GM19239 (cell line): ENCODE results near the gene PRKAG1.
A peak's percentile ranks its signal among the peaks of the same experiment; 100 is the strongest.

ENCODE experiments used
- DNase-seq: peaks from one replicate; pipeline ENCODE4 v3.0.0; 2011; ENCODE audit warnings: low spot score; ENCODE audit not compliant: insufficient read length
- FAIRE-seq: peaks from 2 replicates; lab custom pipeline; 2011; peaks lifted over from hg19 to GRCh38; lab: Jason Lieb, UNC

PRKAG1 gene

DNA sequence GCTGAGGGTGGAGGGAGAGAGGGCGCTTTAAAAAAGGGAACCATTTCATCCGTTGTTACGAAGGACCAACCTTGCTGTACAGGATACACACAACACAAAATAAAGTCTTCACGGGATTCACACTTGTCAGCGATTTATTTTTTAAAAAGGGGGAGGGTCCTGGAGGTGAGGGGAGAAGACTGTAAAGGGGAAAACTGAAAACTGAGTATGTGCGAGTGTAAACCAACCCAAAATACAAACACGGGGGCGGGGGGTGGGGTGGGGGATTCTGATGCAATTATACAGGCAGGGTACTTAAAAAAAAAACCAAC is 499 bp upstream of the PRKAG1 start:
- no peak for FAIRE-seq
- DNase-seq = no peak

DNA sequence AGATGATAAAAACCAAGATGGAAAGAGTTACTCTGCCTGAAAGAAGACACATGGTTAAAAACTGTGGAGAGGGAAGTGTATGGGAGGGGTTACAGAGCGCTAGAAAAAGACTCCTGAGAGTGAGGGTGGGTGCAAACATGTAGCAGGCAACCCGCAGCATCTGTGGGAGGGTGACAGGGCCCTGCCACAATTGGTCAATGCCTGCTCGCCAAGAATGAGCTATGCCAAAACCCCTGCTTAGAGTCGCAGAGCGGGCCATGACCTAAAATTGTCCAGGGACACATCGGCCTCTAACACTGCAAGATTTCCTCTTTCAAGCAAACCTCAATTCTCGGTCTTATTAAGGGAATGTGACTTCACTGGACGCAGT is 700 bp downstream of the PRKAG1 start:
- FAIRE-seq = peak; percentile 68
- no peak for DNase-seq

DNA sequence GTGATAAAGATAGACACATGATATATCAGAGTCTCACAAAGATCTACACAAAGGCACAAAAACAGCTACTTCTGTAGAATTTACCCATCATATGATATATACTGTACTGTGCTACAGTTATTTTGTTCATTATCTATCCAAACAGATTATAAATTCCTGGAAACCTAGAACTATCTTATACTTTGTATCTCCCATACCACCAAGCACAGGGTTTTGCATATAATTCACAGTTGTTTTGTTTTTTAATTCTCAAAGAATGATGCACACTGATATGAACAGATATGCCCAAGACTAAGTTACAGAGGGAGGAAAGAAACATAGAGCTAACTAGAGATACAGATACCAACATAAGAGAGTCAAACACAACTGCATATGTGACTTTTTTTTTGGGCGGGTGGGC is 3.4 kb downstream of the PRKAG1 start:
- FAIRE-seq = no peak
- no peak for DNase-seq

DNA sequence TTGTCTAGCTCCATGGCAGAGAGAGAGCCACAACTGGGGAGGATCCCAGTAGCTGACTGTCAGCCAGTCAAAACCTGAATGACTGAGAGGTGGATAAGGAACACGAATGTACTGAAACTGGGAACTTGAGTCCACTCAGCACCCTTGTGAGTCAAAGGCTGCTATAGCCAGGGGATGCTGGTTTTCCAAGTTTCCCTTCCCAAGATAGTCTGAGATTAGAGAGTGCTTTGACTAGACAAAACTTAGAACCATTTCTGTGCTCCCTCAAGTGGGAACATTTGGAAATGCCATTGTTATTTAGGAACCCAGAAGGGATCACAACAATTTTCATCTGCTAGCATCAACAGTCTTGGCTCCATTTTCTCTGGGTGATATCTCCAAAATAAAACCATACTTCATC is 4.0 kb downstream of the PRKAG1 start:
- no peak for DNase-seq
- FAIRE-seq = no peak

DNA sequence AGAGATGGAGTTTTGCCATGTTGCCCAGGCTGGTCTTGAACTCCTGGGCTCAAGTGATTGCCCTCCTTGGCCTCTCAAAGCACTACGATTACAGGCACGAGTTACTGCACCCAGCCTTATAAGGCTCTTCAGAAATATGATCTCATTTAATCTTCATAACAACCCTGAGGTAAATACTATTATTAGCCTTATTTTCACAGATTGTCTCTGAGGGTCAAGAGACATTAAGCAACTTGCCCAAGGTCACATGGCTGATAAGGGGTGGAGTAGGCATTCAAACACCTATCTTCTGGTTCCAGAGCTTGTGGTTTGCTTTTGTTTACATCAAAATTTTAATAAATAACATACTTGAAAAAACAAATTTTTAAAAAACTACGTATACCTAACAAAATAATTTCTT is 5.1 kb downstream of the PRKAG1 start:
- no peak for DNase-seq
- no peak for FAIRE-seq

DNA sequence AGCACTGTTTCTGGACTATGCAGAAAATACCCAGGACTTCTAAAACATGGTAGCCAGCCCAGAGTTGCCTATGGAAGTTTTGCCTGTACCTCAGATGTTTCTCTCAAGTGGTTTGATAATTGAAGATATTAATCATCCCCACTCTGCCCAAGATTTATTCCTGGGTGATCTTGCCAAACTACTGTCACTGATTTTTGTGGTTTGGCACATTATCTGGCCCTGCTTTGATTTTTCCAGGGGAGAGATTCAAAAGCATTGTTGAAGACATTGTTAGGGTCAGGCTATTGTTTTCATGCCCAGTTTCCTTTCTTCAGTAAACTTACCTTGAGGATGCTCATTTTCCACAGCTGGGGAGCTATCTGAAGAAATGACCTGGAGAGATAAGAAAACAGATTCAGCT is 5.8 kb downstream of the PRKAG1 start:
- no peak for FAIRE-seq
- DNase-seq = no peak

DNA sequence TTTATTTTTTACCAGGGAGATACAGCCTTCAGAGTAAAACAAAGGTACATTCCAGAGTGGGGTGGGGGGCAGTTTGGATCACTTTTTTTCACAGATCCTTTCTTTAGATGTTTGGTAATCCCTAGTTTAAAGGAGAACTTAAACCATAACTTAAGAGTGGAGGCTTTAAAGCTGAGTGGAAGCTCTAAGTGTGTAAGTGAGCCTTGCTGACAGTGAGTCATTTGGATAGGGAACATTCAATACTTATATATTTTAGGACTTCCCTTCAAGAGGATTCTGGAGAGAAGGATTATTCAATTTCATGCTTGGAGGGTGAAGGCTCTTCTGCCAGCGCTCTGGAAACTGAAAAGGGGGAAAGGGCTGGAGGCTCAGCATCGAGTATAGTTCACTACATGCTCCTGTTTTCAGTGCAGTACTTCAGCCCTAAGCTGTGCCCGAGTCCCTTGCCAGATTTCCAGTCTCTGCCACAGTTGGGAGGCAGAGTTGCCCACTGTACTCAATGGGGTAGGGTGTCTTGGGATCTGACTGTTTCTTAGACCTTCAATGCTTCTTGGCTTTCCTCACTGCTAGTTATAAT is 8.4 kb downstream of the PRKAG1 start:
- DNase-seq (no peak), FAIRE-seq (no peak)

DNA sequence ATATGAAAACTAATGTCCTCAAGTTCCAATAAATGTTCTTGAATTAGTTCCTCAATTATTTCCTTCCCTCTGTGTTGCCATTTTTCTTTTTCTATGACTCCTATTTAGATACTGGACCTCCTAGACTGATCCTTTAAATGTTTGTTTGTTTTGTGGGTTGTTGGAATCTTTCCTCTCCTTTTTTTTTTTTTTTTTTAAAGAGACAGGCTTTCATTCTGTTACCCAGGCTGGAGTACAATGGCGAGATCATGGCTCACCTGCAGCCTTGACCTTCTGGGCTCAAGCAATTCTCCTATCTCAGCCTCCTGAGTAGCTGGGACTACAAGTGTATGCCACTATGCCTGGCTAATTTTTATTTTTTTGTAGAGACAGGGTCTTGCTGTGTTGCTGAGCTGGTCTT is 9.6 kb downstream of the PRKAG1 start:
- no peak for DNase-seq
- FAIRE-seq = no peak

DNA sequence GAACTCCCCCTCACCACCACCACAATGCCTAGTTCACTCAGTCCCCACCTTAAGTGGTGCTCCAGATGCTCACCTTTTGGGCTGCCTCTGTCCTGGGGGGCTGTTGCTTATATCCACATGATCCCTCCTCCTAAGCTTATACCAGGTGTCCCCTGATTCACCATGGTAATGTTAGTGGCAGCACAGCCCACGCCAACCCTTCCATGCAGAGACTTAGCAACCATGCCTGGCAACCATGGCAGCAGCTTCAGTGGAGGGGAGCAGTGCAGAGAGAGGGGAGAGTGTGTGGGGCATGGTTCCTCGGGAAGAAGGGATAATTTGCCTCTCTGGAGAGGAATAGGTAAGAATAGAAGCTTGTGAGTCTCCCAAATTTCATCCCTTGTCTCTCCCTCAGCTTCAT is 18.2 kb downstream of the PRKAG1 start:
- DNase-seq (no peak), FAIRE-seq (no peak)

DNA sequence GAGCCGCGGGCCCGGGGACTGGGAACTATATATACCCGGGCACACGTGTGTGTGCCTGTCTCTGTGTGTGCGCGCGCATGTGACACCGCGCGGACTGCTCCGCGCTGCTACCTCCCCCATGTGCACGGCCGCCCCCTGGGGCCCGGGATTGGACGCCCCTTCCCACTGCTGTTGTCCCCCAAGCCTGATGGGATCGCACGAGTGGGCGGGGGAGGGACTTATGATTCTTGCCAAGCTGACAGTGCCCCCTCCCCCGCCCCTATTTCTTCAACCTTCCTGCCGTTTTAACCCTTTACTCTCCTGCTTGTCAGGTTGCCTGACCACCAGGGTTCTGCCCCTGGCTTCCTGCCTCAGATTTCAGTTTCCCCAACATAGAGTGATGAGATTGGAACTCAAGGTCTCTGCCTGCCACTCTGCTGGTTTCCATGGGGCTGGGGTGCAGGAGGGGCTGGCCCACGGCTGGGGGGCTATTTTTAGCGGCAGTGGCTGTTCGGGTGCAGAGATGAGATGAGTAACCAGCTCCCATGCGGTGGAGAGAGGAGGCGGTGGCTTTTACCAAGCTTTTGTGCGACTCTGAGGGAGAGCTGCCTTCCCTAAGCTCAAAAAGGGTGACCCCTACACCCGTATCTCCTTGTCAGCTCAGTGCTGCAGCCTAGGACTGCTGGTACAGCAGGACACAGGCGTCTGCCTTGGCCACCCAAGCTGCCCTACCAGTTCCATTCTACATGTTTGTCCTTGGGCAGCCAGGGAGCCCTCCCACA is 19.0 kb downstream of the PRKAG1 start, which contains the start of gene DDN:
TSS of gene DDN (minus strand) at position 5 of the 761 bp plus-strand sequence. CDS start 88 bp downstream, outside the sequence.
- FAIRE-seq (peak; percentile 4), DNase-seq (no peak)

DNA sequence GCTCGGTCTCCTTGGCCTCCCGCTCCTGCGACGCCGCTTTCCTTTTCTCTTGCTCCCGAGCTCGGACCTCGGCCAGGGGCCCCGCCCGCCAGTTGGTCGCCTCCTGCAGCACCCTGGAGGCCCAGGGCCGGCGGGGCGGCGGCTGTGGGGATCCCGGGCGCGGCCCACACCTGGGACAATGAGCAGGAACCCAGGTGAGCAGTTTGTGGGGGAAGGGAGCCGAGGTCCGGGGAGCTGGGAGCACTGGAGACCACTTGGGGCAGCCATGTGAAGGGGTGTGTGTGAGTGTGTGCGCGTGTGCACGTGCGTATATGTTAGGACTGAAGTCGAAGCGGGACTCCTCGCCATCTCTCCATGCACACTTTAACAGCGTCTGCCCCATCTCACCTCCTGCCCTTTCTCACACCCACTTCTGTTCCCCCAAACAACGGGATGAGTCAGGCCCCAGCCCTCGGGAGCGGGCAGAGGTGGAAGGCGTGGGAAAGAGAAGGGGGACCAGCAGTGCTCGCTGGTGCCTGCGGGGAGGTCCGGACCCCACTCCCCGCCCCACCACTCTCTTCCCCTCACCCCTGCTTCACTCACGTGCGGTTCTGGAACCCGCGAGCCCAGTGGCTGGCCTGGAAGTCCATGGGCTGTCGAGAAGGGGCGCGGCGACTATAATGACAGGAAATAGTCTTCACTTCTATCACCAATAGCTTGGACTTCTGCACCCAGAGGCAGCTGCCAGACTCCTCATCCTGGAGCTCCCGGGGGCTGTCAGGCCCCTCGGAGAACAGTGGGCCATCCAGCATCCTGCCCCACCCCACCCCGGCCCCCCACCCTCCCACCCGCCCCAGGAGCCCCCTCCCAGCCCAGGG is 19.9 kb downstream of the PRKAG1 start:
- no peak for FAIRE-seq
- DNase-seq = no peak

DNA sequence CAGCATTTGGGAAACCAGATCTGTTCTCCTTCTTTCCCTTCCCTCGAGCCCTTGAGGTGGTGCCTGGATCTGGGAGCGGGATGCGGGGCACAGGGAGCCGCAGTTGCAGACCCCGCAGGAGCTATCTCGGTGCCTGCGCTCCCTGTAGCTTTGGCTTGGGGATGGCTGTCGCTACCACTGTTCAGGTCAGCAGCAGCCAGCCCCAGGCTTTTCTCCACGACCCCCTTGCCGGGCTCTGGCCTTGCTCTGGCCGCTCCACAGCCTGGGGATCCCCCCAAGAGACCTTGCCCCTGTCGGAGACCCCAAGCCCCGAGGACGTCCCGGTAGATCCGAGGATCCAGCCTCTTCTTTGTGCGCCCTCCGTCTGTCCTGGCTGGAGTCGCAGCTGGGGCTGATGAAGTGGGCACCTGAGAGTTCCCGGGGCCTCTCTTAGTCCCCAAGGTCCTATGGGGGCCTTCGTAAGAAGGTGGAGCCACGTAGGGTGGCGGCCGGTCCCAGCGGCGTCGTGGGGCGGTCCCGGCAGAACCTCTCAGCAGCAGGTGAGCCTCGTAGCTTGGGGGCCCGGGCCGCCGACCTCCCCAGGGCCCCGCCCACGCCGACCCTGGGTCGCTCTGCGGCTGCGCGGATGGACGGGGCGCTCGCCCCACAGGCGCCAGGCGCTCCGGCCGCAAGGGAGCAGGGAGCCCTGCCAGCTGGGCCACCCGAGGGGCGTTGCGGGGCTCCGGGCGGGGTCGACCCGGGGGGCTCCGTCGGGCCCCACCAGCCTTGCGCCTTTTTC is 20.7 kb downstream of the PRKAG1 start:
- FAIRE-seq (no peak), DNase-seq (no peak)

DNA sequence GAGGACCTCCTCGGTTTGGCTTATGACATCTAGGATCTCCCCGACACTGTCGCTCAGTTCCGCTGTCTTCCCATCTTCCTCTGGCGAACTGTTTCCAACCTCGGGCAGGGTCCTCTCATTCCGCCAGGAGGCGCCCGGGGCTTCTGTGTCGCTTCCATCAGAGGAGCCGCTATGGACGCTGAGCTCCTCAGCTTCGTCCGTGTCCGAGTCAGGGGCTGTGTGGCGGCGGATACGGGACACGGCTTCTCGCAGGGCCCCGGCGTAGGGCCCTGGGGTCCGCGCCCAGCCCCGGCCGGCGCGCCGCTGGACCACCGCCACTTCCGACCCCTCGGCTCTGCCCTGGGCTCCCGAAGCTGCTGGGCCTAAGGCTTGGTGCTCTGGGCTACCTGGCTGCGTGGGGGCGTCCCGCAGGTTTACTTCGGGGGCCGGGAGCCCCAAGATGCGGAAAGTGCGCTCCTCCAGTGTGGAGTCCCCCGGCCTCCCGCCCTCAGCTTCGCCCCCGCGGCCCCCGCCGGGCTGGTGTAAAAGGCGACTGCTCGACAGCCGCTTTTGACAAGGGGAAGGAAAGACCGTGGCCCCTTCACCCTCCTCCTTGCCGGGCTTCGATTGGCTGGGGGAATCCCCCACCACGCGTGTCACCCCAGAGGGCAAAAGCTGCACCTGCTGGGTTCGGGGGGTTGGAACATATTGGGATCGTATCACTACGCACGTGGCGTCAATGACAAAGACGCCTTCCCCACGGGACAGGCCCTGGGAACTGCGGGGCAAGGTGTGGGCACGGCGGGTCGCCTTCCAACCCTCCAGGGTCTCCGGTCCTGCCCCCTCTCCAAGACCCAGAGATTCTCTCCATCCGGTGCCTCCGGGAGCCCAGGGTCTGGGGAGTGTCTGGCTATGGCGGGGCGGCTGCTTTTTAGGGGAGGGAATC is 21.5 kb downstream of the PRKAG1 start:
- FAIRE-seq = no peak
- DNase-seq = no peak

DNA sequence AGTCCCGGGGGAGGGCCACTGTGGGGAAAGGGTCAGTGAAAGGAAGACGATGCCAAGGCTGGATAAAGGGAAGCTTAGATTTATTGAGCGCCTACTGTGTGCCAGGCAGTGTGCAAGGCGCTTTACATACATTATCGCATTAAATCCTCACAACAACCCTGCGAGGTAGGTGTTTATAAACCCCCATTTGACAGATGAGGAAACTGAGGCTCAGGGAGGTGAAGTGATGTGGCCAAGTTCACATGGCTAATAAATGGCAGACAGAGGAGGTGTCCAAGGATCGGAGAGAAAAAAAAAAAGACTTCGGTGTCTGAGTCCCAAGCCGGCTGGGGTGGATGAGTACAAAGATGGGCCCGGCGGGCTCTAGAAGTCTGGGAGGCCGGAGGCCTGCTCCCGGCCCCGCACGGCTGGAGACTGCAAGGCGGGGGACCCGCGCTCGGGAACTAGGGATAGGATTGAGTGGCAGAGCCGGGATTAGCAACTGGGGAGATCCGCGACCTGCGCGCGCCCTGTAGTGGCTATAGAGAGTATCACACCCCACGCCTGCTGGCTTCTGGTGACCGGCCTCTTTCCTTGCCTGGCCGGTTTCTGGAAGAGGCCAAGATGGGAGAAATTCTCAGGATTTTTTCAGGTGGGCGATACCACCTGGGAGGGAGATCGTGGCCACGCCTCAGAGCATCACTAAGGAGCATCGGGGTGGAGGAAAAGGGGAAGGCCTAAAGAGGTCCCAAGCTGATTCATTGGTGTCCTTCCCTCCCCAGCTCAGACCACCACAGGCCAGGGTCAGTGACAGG is 23.3 kb downstream of the PRKAG1 start:
- DNase-seq (no peak), FAIRE-seq (peak; percentile 84)

DNA sequence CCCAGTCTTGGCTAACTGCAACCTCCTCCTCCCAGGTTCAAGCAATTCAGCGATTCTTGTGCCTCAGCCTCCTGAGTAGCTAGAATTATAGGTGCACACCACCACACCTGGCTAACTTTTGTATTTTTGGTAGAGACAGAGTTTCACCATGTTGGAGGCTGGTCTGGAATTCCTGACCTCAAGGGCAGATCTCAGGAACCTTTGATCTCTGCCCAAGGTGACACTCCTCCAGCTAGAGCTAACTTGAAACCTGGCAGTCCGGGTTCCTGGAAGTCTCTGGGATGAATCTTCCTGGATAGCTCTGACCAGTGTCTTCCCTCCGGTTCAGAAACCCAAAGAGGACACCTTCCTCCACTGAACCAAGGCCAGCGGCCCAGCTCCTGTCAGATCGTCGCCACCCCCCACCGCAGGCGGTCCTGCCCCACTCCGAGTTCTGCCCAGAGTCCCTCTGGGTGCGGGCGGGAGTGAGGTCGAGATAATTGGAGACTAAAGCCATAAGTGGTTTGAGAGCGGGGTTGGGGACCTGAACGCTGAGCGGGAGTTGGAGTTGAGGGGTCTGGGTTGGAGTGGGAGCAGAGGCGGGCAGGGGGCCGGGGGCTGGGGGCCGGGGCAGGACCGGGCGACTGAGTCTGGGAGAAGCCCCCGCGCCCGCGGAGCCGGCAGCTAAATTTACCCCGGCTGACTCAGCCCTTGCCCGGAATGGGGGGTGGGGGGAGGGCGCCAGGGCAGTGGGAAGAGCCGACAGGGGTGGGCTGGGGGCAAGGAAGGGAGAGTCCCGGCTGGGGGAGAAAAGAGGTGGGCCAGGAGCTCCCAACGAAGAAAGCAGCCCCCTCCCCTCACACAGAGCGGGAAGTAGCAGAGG is 24.1 kb downstream of the PRKAG1 start:
- DNase-seq (no peak), FAIRE-seq (no peak)

DNA sequence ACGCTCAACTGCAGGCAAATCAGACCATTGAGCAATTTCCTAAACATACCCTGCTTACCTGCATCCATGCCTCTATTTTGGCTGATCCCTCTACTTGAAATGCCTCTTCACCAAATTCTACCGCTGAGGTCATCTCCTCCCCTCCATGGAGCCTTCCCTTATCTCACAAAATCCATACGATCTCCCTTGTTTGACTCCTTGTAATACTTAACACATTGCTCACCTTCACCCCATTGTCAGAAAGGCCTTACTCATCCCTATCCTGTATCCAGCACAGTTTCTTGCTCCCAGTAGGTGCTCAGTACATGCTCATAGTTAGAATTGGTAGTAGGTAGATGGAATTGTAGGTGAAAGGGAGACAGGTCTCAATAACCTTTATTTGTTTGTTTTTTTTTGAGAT is 24.8 kb downstream of the PRKAG1 start:
- FAIRE-seq (no peak), DNase-seq (no peak)

DNA sequence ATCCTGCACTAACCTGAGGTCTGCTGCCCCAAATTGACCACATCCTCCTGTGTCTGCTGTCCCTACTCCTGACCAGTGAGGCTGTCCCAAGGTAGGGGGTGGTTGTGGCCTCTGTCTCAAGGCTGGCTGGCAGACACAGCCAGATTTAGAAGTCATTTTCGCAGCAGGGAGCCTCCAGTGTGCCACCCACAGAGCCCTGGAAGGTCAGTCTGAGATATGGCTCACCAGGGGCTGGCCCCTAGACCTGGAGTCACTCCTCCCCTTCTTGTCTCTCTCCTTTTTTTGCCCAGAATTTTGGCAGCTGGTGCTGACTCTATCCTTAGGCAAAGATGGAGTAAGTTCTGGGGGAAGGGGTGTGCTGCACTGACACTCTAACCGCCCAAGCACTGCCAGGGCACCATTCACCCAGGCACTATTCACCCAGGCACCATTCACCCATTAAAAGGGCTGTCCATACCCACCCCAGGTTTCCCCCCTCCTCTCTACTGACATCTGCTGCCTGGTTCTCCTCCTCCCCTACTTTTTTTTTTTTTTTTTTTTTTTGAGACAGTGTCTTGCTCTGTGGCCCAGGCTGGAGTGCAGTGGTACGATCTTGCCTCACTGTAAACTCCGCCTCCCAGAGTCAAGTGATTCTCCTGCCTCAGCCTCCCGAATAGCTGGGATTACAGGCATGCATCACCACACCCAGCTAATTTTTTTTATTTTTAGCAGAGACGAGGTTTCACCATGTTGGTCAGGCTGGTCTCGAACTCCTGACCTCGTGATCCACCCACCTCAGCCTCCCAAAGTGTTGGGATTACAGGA is 27.1 kb downstream of the PRKAG1 start:
- FAIRE-seq = no peak

More for the DNA sequence above, 27.1 kb downstream of the PRKAG1 start:
- DNase-seq = no peak
